PFSK-1 (cell line): ENCODE results near the gene ZFYVE1.

Source experiments
- POLR2AphosphoS5 ChIP-seq: IDR thresholded peaks from 2 replicates; pipeline ENCODE4 v1.6.1; 2012; ENCODE audit warnings: low read depth, mild to moderate bottlenecking, control low read depth, low read length, moderate library complexity
- REST ChIP-seq, 2 experiments: IDR thresholded peaks; 2 replicates each; pipeline versions ENCODE4 v1.6.1 to v1.8.0; 2011 to 2012; ENCODE audit warnings: low read depth in 2 of 2, low read length in 2 of 2, control low read depth in 1 of 2, inconsistent platforms in 1 of 2, mild to moderate bottlenecking in 1 of 2, moderate library complexity in 1 of 2; ENCODE audit not compliant: insufficient read depth in 1 of 2
- SIN3A ChIP-seq: IDR thresholded peaks from 2 replicates; pipeline ENCODE4 v1.6.1; 2012; ENCODE audit warnings: mild to moderate bottlenecking, low read length, moderate library complexity, borderline replicate concordance; ENCODE audit not compliant: insufficient read depth
- TAF1 ChIP-seq: IDR thresholded peaks from 2 replicates; pipeline ENCODE4 v1.6.1; 2012; ENCODE audit warnings: low read length, control low read depth, borderline replicate concordance; ENCODE audit not compliant: insufficient read depth

- TF ChIP-seq REST (IDR thresholded peaks at IDR 0.05; ENCODE audit: insufficient read depth in 1 of 2, low read depth in 2 of 2, low read length in 2 of 2) (no peak), POLR2AphosphoS5 (no peak), TAF1 (no peak), SIN3A (no peak)
These were observed 81.4 kb downstream of the ZFYVE1 start for GRCh38 chr14:72945356-72946027.
